Hematopoietic multipotent progenitor cell (in vitro differentiated cells): ENCODE results near the gene CCNDBP1. TPM values are rescaled to one million over a fixed set of nuclear protein-coding genes. Genes with fewer than 3 reads are reported as not detected.
"Not testable (repeated sequence)": the region's sequence is repeated elsewhere in the genome, so short reads cannot be mapped to it uniquely, and the experiment has no call there.

Source experiments
- DNase-seq, 3 donors: peaks; one replicate each; pipeline ENCODE4 v3.0.0-alpha.2; 2011 to 2015; ENCODE audit warnings: low read depth in 2 of 3, low spot score in 2 of 3
- total RNA-seq: library from RNA; depleted of rRNA; stranded (reverse); fragments of >200 nt; gene quantifications from one replicate; pipeline ENCODE4 v1.2.3, GENCODE V29; 2012

The CCNDBP1 gene
- total RNA-seq, 1 donor: 153 TPM

GRCh38 chr15:43214169-43214568, 29.0 kb downstream of the CCNDBP1 start:
- no peak for DNase-seq

GRCh38 chr15:43214592-43215295, 29.5 kb downstream of the CCNDBP1 start:
- no peak for DNase-seq

- no peak for DNase-seq
Measured at GRCh38 chr15:43215961-43216360, 30.8 kb downstream of the CCNDBP1 start.

GRCh38 chr15:43218908-43219706, 33.9 kb downstream of the CCNDBP1 start:
- peak in 2 of 3 donors; percentile 37 to 55 for DNase-seq

- no peak for DNase-seq
Measured at GRCh38 chr15:43219929-43220928, 35.0 kb downstream of the CCNDBP1 start.

GRCh38 chr15:43220991-43221403, 35.8 kb downstream of the CCNDBP1 start, which contains the start of gene EPB42:
Gene EPB42 (minus strand): TSS chr15:43221018. CDS start chr15:43220825, 193 bp downstream.
- peak in 2 of 3 donors; percentile 33 to 59 for DNase-seq

- DNase-seq: no peak
Measured at GRCh38 chr15:43221422-43221821, 36.2 kb downstream of the CCNDBP1 start.

GRCh38 chr15:43225201-43225949, 40.2 kb downstream of the CCNDBP1 start:
- peak; percentile 21 to 85 (median 69) for DNase-seq

GRCh38 chr15:43225950-43226255, 40.7 kb downstream of the CCNDBP1 start:
- not testable (repeated sequence) for DNase-seq

GRCh38 chr15:43226436-43227305, 41.5 kb downstream of the CCNDBP1 start:
- no peak for DNase-seq

- no peak for DNase-seq
Measured at GRCh38 chr15:43229977-43230376, 44.8 kb downstream of the CCNDBP1 start.

- no peak for DNase-seq
Measured at GRCh38 chr15:43230640-43231115, 45.5 kb downstream of the CCNDBP1 start.

GRCh38 chr15:43232289-43232874, 47.2 kb downstream of the CCNDBP1 start:
- no peak for DNase-seq

- DNase-seq: no peak
Measured at GRCh38 chr15:43235536-43235935, 50.3 kb downstream of the CCNDBP1 start.

- no peak for DNase-seq
Measured at GRCh38 chr15:43237842-43238470, 52.8 kb downstream of the CCNDBP1 start.

- no peak for DNase-seq
Measured at GRCh38 chr15:43238671-43239131, 53.5 kb downstream of the CCNDBP1 start.

- peak in 2 of 3 donors; percentile 80 to 83 for DNase-seq
Measured at GRCh38 chr15:43239732-43240491, 54.7 kb downstream of the CCNDBP1 start.
